NOMO-1 treated with dmso at 0.1 percent for 144 hours (cell line): ENCODE results near the gene ZNF319.
A peak's percentile ranks its signal among the peaks of the same experiment; 100 is the strongest.

Experiments used
- DNase-seq: peaks from one replicate; lab custom pipeline; 2025; ENCODE audit not compliant: unreplicated experiment; lab: John Stamatoyannopoulos, UW

Gene ZNF319

GRCh38 chr16:57998992-57999365 lies 1.5 kb downstream of the ZNF319 start:
- no peak for DNase-seq

GRCh38 chr16:57998486-57998885 lies 2.0 kb downstream of the ZNF319 start:
- DNase-seq = peak; percentile 56

DNA sequence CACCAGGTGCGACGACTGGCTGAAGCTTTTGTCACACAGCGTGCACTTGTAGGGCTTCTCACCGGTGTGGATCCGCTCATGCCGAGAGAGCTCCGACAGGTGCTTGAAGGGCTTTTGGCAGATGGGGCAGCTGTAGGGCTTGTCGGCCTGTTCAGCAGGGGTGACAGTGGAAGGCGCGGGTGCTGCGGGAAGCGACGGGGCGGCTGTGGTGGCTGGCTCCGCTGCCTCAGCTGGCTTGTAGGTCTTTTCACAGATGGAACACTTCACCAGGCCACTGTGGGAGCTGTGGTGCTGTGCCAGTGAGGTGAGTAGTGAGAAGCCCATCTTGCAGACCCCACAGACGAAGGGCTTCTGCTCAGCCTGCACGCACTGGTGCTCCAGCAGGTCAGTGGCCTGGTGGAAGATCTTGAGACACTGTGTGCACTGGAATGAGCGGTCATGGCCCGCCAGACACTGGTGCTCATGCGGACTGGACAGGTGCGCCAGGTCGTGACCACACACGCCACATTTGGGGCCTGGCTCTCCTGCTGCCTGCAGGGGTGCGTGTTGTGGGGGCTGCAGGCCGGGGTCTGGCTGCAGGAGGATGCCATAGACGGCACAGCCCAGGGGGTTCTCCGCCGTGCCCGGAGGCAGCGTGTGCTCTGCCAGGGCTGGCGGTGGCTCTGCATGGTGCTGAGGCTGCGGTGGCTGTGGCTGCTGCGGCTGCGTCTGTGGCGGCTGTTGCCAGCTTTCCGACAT lies 2.8 kb downstream of the ZNF319 start:
- DNase-seq = no peak

GRCh38 chr16:57997176-57997527 lies 3.3 kb downstream of the ZNF319 start:
- no peak for DNase-seq

DNA sequence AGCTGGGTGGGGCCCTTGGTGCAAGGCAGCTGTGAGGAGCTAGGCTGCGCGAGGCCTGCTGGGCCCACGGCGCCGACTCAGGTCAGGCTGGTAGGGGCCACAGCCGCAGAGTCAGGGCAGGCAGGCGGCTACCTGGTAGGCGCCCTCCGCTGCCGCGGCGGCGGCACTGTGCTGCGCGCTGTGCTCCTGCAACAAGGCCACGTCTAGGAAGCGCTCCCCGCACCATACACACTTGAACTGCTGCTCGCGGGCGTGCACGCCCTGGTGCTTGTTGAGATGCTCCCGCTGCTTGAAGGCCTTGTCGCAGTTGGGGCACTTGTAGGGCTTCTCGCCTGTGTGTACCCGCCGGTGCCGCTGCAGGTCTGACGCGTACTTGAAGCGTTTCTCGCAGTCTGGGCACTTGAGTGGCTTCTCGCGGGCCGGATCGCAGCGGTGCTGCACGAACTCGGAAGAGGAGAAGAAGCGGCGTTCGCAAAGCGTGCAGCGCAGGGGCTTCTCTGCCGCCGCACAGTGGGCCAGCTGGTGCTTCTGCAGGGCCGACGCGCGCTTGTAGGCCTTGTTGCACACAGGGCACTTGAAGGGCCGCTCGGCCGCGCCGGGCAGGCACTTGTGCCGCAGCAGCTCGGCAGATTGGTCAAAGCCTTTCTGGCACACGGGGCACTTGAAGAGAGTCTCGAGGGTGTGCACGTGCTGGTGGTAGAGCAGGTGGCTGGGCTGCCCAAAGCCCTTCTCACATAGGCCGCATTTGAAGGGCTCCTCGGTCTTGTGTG lies 3.9 kb downstream of the ZNF319 start:
- DNase-seq = no peak

- DNase-seq = no peak
Observed at GRCh38 chr16:57995721-57996405, 4.6 kb downstream of the ZNF319 start.

- peak; percentile 63 for DNase-seq
Observed at GRCh38 chr16:57994778-57995177, 5.7 kb downstream of the ZNF319 start.

DNA sequence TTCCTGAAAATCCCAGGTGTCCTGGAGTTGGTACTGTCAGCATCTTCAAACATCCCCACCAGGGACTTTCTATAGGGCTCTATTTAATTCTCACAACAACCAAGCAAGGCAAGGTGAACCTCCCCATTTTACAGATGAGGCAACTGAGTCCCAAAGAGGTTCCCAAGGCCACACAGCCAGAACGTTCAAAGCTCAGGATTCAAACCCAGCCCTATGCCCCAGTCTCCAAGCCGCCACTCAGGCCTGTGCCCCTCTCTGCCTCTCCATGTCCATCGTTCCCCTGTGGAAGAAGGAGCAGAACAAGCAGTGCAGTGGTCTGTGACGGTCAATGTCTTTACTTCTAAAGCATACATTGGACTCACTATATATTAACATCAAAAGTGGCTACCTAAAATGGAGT lies 6.1 kb downstream of the ZNF319 start:
- no peak for DNase-seq

DNA sequence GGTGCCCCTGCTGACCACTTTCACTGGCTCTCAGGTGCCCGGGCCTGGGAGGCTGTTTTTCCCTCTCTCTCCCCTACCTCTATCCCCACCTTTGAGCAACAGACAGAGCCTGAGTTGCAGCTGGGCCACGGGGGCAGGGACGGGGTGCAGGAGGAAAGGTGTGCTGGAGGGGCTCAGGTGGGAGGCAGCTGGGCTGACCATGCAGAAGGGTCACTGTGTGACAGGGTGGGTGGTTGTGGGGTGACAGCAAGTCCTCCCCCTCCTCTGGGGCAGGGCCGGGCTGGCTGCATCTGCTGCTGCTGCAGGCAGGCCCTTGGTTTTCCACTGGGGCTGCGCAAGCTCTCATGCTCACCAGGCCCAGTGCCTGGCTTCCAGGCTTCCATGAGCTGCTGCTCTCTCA lies 6.6 kb downstream of the ZNF319 start:
- DNase-seq = no peak

DNA sequence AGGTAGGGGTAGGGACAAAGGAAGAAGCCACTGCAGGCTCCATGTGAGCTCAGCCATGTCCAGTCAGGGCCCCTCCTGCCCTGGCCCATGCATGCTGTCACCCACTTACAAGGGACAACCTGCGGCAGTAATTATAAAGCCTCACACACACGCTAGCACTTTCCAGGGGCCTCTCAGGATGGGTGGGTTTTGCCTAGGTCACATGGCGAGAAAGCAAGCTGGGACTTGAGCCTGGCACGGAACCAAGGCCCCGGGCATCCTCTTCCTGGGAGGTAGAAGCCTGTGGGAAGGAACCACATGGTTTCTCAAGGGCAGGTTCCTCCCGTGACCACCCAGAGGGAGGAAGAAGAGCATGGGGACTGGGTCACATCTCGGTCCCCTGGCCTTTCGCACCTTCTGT lies 7.0 kb downstream of the ZNF319 start:
- DNase-seq = no peak

- DNase-seq = no peak
Observed at GRCh38 chr16:57992084-57992483, 8.4 kb downstream of the ZNF319 start.

DNA sequence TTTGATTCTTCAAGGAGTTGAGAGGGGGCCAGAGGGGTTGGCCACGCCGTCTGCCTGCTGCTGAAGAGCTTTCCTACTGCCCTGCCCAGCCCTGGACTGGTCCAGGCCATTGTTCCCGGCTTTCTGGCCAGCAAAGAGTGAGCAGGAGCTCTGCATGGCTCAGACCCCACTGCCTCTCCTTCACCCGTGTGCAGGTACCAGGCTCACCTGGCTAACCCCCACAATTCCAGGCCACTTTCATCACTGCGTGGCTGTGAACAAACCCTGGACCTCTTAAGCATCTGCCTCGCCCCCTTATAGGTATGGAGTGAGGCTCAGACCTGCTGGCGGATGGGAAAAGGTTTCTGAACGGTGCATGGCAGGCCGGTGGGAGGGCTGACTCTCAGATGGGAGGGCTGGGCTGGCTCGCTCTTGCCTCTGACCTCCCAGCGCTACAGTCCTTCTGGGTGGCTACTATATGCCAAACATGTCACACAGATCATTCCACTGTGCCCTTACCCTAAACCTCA lies 8.9 kb downstream of the ZNF319 start:
- no peak for DNase-seq

DNA sequence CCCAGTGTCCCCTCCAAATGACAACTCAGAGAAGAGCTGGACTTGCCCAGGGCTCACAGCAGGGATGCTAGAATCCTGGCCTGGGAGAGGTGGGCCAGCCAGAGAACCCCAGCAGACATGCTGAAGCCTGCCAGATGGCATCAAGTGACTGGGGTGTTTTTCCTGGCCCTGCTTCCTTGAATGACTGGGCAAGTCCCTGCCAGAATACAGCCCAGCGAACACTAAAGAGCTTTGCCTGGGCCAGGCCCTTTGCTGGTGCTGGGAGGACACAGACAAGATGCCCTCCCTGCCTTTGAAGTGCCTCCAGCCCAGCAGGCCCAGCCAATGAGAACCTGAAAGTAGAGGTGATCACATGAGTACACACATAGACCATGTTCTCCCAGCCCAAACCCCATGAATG lies 11.5 kb downstream of the ZNF319 start:
- DNase-seq = no peak

DNA sequence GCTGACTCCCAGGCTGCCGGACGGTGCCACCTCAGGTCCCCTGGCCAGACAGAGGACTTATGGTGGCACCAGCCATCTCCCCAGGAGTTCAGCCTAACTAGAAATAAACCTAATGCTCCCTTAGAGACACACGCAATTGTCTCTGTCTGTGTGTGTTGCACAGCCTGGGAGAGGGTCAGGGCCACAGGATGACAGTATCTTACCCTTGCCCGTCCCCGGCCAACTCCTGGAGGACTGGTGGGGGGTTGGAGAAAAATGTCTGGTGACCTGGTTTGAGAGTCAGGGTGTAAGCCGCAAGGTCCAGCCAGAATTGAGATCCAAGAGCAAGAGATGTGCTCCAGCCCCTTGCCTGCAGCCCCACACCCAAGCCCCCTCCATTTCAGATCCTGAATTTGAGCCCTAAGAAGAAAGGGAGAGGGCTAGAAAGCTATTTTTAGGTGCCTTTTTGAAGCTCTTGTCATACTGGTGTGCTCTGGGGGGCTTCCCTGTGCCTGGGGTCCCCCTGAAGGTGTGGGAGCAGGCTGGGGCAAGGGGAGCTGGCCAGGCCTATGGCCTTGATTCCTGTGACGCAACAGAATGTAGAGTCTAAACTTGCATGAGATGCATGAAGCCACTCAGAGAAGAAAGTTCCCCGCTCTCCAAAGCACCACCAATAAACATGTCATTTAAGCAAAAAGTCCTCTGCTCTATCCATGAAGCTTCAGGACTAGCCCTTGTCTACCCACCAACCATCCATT lies 12.9 kb downstream of the ZNF319 start:
- DNase-seq = no peak

GRCh38 chr16:57986196-57986595 lies 14.3 kb downstream of the ZNF319 start:
- DNase-seq = no peak

- no peak for DNase-seq
Observed at GRCh38 chr16:57985204-57986181, 15.0 kb downstream of the ZNF319 start.

DNA sequence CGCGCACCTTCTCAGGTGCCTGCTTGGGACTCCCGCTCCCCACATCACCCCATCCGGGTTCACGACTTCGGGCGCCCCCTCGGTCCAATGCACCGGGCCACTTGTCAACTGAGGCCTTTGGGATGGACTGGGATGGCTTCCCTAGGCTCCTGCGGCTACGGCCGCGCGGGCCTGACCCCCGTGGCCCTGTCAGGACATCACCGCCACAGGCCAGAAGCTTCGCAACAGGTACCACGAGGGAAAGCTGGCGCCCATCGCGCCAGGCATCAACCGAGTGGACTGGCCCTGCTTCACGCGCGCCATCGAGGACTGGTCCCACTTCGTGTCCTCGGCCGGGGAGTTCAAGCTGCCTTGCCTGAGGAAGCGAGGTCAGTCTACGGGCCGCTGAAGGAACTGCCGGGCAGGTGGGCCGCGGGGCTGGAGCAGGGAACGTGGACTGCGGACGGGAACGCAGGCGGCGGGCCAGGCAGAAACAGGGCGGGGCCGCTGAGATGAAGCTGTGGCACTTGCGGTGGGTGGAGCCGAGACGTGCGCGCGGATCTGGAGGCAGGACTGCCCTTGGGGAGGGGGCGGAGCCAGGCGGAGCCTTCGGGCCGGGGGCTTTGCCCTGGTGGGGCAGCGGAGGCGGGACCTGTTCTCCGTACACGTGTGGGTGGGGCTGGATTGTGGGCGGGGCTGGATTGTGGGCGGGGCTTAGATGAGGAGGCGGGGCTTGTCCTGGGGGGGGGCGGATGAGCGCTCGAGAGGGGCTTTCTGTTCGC lies 15.8 kb downstream of the ZNF319 start:
- peak; percentile 65 for DNase-seq

DNA sequence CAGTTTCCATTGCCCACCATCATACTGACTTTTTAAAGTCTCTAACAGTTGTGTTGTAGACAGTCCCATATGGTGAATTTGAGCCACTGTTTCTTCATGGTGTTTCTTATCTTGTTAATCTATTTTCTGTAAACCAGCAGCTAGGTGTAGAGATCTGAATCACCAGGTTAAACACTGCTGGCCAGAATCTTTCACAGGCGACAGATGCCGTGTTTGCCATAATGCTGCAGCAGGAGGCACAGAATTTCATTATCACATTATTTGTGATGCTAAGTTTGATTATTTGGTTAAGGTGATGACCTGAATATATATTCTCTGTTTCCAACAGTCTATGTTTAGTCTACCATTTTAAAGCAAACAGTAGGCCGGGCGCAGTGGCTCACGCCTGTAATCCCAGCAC lies 18.1 kb downstream of the ZNF319 start:
- no peak for DNase-seq

DNA sequence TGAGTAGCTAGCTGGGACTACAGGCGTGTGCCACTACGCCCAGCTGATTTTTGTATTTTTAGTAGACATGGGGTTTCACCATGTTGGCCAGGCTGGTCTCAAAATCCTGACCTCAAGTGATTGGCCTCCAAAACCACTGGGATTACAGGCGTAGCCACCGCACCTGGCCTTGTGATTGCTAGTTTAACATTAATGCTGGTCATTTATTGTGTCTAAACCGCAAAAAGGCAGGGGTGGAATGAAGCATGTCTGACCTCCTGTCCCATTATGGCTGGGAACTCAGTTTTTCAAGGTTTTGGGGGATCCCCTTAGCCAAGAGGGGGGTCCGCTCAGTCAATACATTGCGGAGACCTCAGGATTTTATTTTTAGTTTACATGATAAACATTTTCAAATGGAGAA lies 18.8 kb downstream of the ZNF319 start:
- DNase-seq = no peak
